GM12878 (cell line): ENCODE results near the gene AMOTL1.

Source experiments
- BHLHE40 ChIP-seq, 2 experiments: fragments of 450-650 bp in 1 of 2; IDR thresholded peaks; 2 replicates each; pipeline ENCODE4 v1.6.1; 2011 to 2017; ENCODE audit warnings: low read depth in 2 of 2, borderline replicate concordance in 1 of 2, improper control_type of control experiment in 1 of 2, low read length in 1 of 2, mild to moderate bottlenecking in 1 of 2
- CTCF ChIP-seq, 3 experiments: IDR thresholded peaks in 2 of 3; conservative IDR thresholded peaks in 1 of 3; 2 replicates each; pipeline ENCODE4 v1.5.1; 2011; ENCODE audit warnings: low read depth in 3 of 3, low read length in 3 of 3, mild to moderate bottlenecking in 3 of 3, control low read depth in 2 of 3, moderate library complexity in 2 of 3, inconsistent platforms in 1 of 3, mixed read lengths in 1 of 3; ENCODE audit not compliant: control insufficient read depth in 2 of 3, insufficient read depth in 1 of 3; ENCODE audit errors: extremely low read depth in 1 of 3
- EGR1 ChIP-seq, 2 experiments: IDR thresholded peaks; 1 replicate in 1 of 2; 2 replicates in 1 of 2; pipeline ENCODE4 v1.6.1; 2011 to 2012; ENCODE audit warnings: low read depth in 2 of 2, low read length in 2 of 2, borderline replicate concordance in 1 of 2, mild to moderate bottlenecking in 1 of 2, moderate library complexity in 1 of 2
- IKZF1 ChIP-seq: fragments of 450-650 bp; conservative IDR thresholded peaks from 2 replicates; pipeline ENCODE4 v1.6.1; 2017; ENCODE audit warnings: antibody characterized with exemption, mild to moderate bottlenecking
- POLR2A ChIP-seq: IDR thresholded peaks from 2 replicates; pipeline ENCODE4 v1.6.1; 2011; ENCODE audit warnings: low read depth, mild to moderate bottlenecking, low read length
- POLR2AphosphoS5 ChIP-seq: IDR thresholded peaks from 2 replicates; pipeline ENCODE4 v1.6.1; 2011; ENCODE audit warnings: mild to moderate bottlenecking, low read length, inconsistent platforms
- YY1 ChIP-seq: IDR thresholded peaks from 2 replicates; pipeline ENCODE4 v1.6.1; 2011; ENCODE audit warnings: low read depth, mild to moderate bottlenecking, low read length

DNA sequence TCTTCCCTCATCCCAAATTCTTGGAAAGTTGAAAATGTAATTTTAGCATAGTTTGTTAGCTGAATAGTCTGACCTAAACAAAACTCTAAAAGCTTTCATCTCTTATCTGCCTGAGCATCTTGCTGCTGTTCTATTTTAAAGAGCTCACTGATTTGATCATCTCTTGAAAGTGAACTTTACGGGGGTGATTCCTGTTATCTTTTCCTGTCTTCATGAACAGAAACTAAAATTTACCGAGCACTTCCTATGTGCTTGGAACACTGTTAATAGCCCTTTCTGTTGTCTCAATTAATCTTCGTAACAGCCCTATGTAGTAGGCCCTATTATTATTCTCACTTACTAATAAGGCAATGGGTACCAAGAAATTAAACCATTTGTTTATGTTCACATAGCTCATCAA lies 12.3 kb downstream of the AMOTL1 start:
- TF ChIP-seq YY1 (no peak), IKZF1 (no peak), EGR1 (IDR thresholded peaks at IDR 0.05; ENCODE audit: borderline replicate concordance in 1 of 2, low read depth in 2 of 2, low read length in 2 of 2) (no peak), POLR2AphosphoS5 (no peak), POLR2A (no peak), BHLHE40 (IDR thresholded peaks at IDR 0.05; ENCODE audit: borderline replicate concordance in 1 of 2, low read depth in 2 of 2, low read length in 1 of 2) (no peak), CTCF (IDR thresholded peaks at IDR 0.05 in 2 of 3, conservative IDR thresholded peaks at IDR 0.05 in 1 of 3; ENCODE audit: control insufficient read depth in 2 of 3, extremely low read depth in 1 of 3, insufficient read depth in 1 of 3, low read depth in 3 of 3, low read length in 3 of 3) (no peak)
